SJSA1 (cell line): ENCODE results near the gene ATP8B3. TPM values are rescaled to one million over a fixed set of nuclear protein-coding genes. Genes with fewer than 3 reads are reported as not detected.
A peak's percentile ranks its signal among the peaks of the same experiment; 100 is the strongest.

Experiments used
- DNase-seq, 2 experiments: peaks; one replicate each; pipeline ENCODE4 v3.0.0-alpha.2; 2015 to 2020; ENCODE audit warnings: low spot score in 2 of 2, low read depth in 1 of 2
- H3K27ac ChIP-seq: fragments of 250-450 bp; sonication (Bioruptor Pico); 2 replicates; pipeline ENCODE4 v1.5.1; 2020; ENCODE audit warnings: mild to moderate bottlenecking, moderate library complexity
- H3K27me3 ChIP-seq: fragments of 250-450 bp; sonication (Bioruptor Pico); replicated peaks from 2 replicates; pipeline ENCODE4 v1.5.1; 2020; ENCODE audit warnings: mild to moderate bottlenecking, moderate library complexity
- H3K36me3 ChIP-seq: fragments of 250-450 bp; sonication (Bioruptor Pico); 2 replicates; pipeline ENCODE4 v1.5.1; 2020; ENCODE audit warnings: mild to moderate bottlenecking
- H3K4me1 ChIP-seq: fragments of 250-450 bp; sonication (Bioruptor Pico); replicated peaks from 2 replicates; pipeline ENCODE4 v1.6.1; 2021; ENCODE audit warnings: mild to moderate bottlenecking
- H3K4me3 ChIP-seq: fragments of 250-450 bp; sonication (Bioruptor Pico); 2 replicates; pipeline ENCODE4 v1.5.1; 2020; ENCODE audit warnings: mild to moderate bottlenecking
- H3K9me3 ChIP-seq: fragments of 250-450 bp; sonication (Bioruptor Pico); replicated peaks from 2 replicates; pipeline ENCODE4 v1.5.1; 2020; ENCODE audit warnings: mild to moderate bottlenecking
- total RNA-seq: library from RNA; depleted of rRNA; stranded (reverse); fragments of >200 nt; shearing (Covaris generic); gene quantifications from 2 replicates; pipeline ENCODE4 v1.2.3, GENCODE V29; 2014

The ATP8B3 gene
- total RNA-seq, 1 experiment from 2014 or later: 3.8 TPM

DNA sequence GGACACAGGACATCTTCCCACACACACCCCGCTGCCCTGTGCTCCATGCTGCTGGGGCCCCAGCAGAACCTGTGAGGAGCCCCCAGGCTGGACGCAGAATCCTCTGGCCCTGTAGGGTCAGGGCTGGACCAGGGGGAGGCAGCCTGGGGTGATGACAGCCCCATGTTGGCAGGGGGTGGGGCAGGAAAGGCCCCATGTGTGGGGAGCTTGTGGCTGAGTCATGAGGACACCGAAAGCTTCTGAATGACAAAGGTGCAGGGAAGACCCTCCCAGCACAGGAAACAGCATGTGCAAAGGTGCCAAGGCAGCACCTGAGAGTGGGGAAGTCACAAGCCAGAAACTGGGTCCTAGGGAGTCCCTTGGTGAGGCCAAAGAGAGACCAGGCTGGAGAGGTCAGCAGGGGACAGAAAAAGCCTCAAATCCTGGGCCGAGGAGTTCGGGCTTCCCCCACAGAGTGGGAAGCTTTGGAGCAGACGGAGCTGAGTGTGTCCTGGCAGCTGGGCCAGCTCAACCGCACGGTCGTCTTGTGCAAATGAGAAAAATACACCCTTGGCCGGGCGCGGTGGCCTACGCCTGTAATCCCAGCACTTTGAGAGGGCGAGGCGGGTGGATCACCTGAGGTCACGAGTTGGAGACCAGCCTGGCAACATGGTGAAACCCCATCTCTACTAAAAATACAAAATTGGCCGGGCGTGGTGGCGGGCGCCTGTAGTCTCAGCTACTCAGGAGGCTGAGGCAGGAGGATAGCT lies 17.5 kb downstream of the ATP8B3 start:
- DNase-seq: no peak
- Histone ChIP-seq H3K4me1 (peaks cover 9% of the 10 kb centered on the region), H3K27me3 (peaks cover 7% of the 10 kb centered on the region; the same call in 1 of the 2 replicates), H3K36me3 (no peaks in the 10 kb centered on the region), H3K9me3 (peaks cover 3% of the 10 kb centered on the region), H3K4me3 (no peak overlapping the region), H3K27ac (no peak overlapping the region)

DNA sequence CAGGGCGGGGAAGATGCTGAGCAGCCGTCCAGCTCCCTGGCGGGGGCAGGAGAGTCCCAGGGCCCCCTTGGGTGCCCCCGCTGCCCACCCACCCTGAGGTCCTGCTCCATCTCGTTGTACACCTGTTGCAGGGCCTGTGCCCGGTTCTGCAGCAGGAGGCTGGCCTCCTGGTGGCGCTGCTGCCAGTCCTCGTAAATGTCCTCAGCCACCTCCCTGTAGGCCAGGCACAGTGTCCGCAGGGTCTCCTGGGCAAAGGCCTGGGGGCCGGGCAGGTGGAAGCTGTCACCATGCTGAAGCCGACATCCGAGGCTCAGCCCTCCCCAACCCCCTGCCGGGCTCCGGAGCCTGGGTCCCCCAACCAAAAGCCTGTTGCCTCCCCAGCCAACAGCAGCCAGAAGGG lies 20.2 kb downstream of the ATP8B3 start:
- Histone ChIP-seq H3K4me1 (peaks cover 9% of the 10 kb centered on the region), H3K36me3 (no peaks in the 10 kb centered on the region), H3K9me3 (peaks cover 3% of the 10 kb centered on the region), H3K27ac (no peak overlapping the region), H3K27me3 (peaks cover 17% of the 10 kb centered on the region), H3K4me3 (no peak overlapping the region)
- DNase-seq: peak in 1 of 2 experiments; percentile 40

DNA sequence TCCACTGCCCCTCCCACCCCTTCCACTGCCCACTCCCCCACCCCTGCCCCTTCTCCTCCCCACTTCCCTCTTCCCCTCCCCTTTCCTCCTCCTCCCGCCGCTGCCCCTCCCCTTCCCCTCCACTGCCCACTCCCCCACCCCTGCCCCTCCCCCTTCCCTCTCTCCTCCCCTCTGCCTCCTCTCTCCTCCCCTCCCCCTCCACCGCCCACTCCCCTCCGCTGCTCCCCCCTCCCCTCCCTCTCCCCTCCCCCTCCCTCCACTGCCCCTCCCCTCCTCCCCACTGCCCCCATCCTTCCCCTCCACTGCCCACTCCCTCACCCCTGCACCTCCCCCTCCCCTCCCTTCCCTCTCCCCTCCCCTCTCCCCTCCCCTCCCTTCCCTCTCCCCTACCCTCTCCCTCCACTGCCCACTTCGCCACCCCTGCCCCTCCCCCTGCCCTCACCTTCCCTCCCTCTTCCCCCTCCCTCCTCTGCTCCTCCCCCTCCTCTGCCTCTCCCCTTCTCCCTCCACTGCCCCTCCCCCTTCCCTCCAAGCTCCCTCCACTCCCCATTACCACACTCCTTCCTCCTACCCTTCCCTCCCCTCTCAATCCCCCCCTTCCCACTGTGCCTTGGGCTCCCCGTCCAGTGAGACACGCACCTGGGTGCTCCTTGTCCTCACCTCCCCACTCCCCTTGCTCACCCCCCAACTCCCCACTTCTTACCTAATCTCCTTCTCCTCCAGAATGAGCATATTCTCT lies 21.9 kb downstream of the ATP8B3 start:
- Histone ChIP-seq H3K4me3 (no peak overlapping the region), H3K27ac (no peak overlapping the region), H3K9me3 (peaks cover 3% of the 10 kb centered on the region), H3K27me3 (peaks cover 13% of the 10 kb centered on the region), H3K36me3 (no peaks in the 10 kb centered on the region), H3K4me1 (no peaks in the 10 kb centered on the region)
- DNase-seq: no peak

DNA sequence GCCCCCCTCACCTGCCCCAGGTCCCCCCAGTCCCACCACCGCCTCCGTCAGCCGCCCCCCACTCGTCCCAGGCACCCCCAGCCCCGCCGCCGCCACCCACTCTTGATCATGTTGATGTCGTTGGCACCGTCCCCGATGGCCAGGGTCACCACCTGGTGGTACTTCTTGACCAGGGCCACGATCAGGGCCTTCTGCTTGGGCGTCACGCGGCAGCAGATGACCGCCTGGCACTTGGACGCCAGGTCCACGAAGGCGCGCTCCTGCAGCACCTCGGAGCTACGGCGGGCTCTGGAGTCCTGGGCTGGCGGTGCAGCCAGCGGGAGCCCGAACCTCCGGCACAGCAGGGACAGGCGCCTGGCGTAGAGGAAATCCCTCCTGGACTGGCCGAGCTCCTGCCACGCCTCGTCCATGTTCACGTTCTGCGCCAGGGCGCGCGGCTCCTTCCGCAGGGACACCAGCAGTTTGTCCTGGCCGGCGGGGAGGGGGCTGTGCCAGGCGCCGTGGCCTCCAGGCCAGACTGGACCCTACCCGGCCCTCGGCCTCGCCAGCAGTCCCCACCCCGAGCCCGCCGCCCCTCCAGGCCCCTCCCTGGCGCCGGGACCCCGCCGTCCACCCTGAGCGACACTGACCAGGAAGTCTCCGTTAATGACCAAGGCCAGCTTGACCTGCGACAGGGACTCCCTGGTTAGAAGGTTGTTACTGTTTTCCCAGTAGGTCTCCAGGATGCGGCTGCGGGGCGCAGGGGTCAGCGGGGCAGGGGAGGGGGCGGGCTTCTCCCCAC lies 22.6 kb downstream of the ATP8B3 start:
- DNase-seq: peak in 1 of 2 experiments; percentile 45
- H3K9me3 ChIP-seq: peaks cover 3% of the 10 kb centered on the region

DNA sequence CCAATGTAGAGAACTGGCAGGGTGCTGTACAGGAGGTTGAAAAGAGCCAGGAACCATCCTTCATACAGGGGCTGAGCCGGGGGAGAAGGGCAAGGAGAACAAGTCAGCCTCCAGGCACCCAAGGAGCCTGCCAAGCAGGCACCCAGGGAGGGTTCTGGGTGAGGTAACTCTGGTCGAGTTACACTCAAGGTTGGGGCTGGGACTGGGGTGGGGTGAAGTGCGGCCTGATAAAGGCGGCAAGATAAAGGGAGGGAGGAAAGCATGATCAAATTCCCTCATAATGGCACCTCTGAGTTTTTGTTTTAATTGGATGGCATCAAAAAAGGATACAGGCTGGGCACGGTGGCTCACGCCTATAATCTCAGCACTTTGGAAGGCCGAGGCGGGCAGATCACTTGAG lies 25.0 kb downstream of the ATP8B3 start:
- Histone ChIP-seq H3K4me1 (no peaks in the 10 kb centered on the region), H3K36me3 (no peaks in the 10 kb centered on the region), H3K9me3 (peaks cover 9% of the 10 kb centered on the region), H3K4me3 (no peak overlapping the region), H3K27ac (no peak overlapping the region), H3K27me3 (peaks cover 16% of the 10 kb centered on the region)
- DNase-seq: no peak

More for the DNA sequence above, 22.6 kb downstream of the ATP8B3 start:
- H3K36me3 ChIP-seq: no peaks in the 10 kb centered on the region
- H3K27me3 ChIP-seq: peaks cover 15% of the 10 kb centered on the region
- no peaks in the 10 kb centered on the region for H3K4me1 ChIP-seq
- H3K27ac ChIP-seq: no peak overlapping the region
- no peak overlapping the region for H3K4me3 ChIP-seq

DNA sequence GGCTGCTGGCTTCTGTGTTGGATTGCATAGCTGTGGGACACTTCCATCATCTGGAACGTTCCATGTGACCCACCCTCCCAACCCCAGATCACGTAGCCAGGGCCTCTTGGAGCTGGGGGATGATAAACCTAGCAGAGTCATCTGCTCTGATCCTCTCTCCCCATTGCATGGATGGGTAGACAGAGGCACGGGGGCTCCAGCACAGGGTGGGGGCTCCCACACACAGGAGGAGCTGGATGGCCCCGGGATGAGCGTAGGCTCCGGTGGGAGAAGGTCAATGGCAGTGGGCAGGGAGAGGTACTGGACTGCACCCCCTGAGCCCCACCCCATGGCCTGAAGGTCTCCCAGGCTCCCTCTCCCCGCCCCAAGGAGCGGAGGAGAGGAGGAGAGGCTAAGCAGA lies 25.4 kb downstream of the ATP8B3 start:
- peaks cover 14% of the 10 kb centered on the region for H3K9me3 ChIP-seq
- H3K4me3 ChIP-seq: no peak overlapping the region
- H3K36me3 ChIP-seq: no peaks in the 10 kb centered on the region
- no peak overlapping the region for H3K27ac ChIP-seq
- no peak for DNase-seq
- H3K27me3 ChIP-seq: peaks cover 16% of the 10 kb centered on the region
- H3K4me1 ChIP-seq: no peaks in the 10 kb centered on the region

DNA sequence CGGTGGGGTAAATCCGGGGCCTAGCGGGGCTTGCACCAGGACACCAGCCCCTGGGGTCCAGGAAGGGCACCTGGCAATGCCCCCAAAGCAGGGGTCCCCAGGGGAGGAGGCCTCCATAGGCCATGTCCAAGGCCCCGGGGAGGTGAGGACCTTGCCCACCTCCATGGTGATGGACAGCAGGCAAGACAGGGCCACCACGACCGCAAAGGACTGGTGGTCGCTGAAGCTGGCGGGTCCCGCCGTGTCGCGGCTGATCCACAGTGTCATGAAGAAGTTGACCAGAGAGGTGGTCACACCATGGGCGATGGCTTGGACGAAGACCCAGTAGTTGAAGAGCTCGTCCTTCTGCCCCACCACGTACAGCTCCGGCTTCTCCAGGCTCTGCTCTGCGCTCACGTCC lies 26.8 kb downstream of the ATP8B3 start:
- Histone ChIP-seq H3K4me3 (no peak overlapping the region), H3K36me3 (no peaks in the 10 kb centered on the region), H3K27me3 (peaks cover 18% of the 10 kb centered on the region), H3K27ac (no peak overlapping the region), H3K4me1 (no peaks in the 10 kb centered on the region), H3K9me3 (peaks cover 16% of the 10 kb centered on the region)
- DNase-seq: no peak

DNA sequence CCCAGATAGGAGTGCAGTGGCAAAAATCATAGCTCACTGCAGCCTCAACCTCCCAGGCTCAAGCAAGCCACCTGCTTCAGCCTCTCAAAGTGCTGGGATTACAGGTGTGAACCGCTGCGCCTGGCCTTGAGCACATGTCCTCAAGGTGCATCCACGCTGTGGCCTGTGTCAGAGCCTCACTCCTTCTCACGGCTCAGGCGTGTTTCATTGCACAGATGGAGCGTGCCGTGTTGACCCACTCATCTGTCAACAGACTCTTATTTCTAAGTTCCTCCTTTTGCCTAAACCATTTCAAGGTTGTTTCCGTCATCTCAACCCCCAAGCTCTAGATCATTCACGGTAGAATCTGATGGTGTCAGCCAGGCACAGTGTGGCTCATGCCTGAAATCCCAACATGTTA lies 28.2 kb downstream of the ATP8B3 start:
- no peak for DNase-seq
- Histone ChIP-seq H3K9me3 (peaks cover 16% of the 10 kb centered on the region), H3K27me3 (peaks cover 30% of the 10 kb centered on the region), H3K4me3 (no peak overlapping the region), H3K27ac (no peak overlapping the region), H3K4me1 (no peaks in the 10 kb centered on the region), H3K36me3 (no peaks in the 10 kb centered on the region)

DNA sequence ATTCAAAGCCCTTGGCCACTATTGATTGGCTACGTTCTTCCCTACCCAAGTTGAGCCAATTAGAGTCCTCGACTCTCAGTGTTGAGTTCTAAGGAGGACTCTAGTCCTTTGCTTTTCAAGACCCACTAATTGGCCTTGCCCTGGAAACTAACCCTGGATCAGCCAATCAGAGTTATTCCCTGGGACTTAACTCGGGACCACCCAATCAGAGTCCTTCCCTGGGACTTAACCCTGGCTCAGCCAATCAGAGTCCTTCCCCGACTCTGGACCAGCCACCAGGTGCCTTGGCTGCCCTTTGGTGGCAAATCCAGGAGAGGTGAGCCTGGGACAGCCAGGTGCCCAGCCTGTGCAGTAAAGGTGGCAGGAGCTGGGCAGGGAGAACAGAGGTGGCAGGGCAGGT lies 28.7 kb downstream of the ATP8B3 start:
- Histone ChIP-seq H3K4me3 (no peak overlapping the region), H3K27me3 (peaks cover 30% of the 10 kb centered on the region), H3K4me1 (no peaks in the 10 kb centered on the region), H3K27ac (no peak overlapping the region), H3K36me3 (no peaks in the 10 kb centered on the region), H3K9me3 (peaks cover 16% of the 10 kb centered on the region)
- no peak for DNase-seq

DNA sequence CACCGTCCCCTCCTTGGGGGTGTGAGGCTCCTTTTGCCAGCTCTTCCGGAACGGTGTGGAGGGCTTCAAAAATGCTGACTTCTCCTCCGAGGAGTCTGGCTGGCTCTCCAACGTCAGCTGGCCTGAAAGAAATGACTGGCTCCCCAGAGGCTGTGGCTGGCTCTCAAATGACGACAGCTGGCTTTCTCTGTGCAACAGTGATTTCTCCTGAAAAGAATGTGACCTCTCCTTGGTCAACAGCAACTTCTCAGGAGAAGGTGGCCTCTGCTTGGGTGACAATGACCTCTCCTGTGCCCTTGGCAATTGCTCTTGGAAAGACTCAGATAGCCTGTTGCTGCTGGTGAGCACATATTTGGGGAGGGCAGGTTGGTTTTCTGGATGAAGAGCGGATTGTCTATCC lies 29.6 kb downstream of the ATP8B3 start:
- no peaks in the 10 kb centered on the region for H3K4me1 ChIP-seq
- no peaks in the 10 kb centered on the region for H3K36me3 ChIP-seq
- H3K9me3 ChIP-seq: peaks cover 16% of the 10 kb centered on the region
- H3K4me3 ChIP-seq: no peak overlapping the region
- no peak for DNase-seq
- H3K27me3 ChIP-seq: peaks cover 33% of the 10 kb centered on the region
- no peak overlapping the region for H3K27ac ChIP-seq

DNA sequence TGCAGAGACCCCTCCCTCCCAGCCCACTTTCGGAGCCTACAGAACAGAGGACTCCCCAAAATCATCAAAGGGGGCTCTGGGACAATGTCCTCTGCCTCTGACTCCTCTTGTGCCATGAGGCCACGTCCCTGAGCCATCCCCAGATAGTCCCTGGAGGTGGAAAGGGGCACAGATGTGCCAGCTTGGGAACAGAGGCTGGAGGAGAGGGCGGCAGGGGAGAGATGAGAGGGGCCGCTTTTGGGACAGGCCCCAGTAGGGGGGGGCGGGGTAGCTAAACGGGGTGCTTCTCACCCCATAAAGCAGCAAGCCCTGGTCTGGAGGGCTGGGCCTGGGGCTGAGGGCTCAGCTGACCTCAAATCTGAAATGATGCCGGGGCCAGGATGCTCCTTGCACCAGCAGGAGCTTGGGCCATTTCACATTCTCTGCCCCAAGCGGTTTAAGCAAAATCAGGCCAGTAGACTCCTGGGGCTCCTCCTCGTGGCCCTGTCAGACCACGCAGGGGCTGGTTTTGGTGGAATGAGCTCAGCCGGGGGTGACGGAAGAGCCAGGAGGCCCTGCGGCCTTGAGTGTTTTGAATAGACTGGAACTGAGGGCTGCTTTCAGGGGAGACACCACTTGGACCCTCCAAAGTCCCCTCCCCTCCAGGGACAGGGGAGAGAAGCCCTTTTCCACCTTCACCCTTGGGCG lies 31.7 kb downstream of the ATP8B3 start:
- Histone ChIP-seq H3K36me3 (no peaks in the 10 kb centered on the region), H3K4me3 (no peak overlapping the region), H3K27ac (no peak overlapping the region), H3K4me1 (no peaks in the 10 kb centered on the region), H3K27me3 (peaks cover 52% of the 10 kb centered on the region), H3K9me3 (peaks cover 17% of the 10 kb centered on the region)
- no peak for DNase-seq

DNA sequence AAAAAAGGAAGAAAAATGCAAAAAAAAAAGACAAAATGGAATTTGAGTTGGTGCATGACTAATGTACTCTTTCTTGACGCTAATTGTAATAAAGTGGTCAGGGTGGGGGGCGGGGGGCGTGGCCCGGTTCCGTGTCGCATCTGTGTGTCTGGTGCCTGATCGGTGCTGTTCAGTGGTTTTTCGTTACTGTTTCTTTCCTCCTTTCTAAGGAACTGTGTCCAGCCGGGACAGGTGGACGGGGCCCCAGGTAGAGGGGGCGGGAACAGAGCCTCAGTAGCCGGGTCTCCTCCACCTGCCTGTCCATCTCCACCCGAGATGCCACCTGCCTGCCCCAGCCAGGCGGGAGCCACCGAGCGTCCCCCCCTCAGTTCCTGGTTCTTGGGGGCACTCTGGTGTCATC lies 32.5 kb downstream of the ATP8B3 start:
- Histone ChIP-seq H3K27me3 (peaks cover 60% of the 10 kb centered on the region), H3K9me3 (peaks cover 24% of the 10 kb centered on the region), H3K4me3 (no peak overlapping the region), H3K4me1 (no peaks in the 10 kb centered on the region), H3K36me3 (no peaks in the 10 kb centered on the region), H3K27ac (no peak overlapping the region)
- DNase-seq: no peak

DNA sequence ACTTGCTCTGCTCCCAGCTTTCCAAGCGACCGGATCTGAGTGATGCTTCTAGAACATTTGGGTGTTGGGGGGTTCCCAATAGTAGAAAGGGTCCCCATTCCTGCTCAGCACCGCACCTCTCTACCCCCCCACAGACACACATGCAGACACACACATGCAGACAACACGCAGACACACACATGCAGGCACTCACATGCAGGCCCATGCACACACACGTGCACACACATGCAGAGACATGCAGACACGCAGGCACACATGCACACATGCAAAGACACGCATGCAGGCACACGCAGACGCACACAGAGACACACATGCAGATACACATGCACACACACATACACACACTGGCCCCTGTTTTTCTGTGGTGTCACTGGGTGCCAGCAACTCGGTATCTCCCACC lies 34.9 kb downstream of the ATP8B3 start:
- Histone ChIP-seq H3K36me3 (no peaks in the 10 kb centered on the region), H3K4me3 (no peak overlapping the region), H3K9me3 (peaks cover 18% of the 10 kb centered on the region), H3K4me1 (no peaks in the 10 kb centered on the region), H3K27me3 (peaks cover 71% of the 10 kb centered on the region), H3K27ac (no peak overlapping the region)
- DNase-seq: no peak
